ENCODE results near the gene MBD4. TPM values are rescaled to one million over a fixed set of nuclear protein-coding genes. Genes with fewer than 3 reads are reported as not detected.

MBD4 gene
- total RNA-seq, 1 donor from 2014 or later: 22.8 TPM

- H3K27me3 ChIP-seq (ENCODE audit: insufficient read depth, low read length): no peaks in the 10 kb centered on the region
- peak overlapping the region; percentile 1 for H3K27ac Mint-ChIP-seq (ENCODE audit: unreplicated experiment)
- TF ChIP-seq, protein P1, sequence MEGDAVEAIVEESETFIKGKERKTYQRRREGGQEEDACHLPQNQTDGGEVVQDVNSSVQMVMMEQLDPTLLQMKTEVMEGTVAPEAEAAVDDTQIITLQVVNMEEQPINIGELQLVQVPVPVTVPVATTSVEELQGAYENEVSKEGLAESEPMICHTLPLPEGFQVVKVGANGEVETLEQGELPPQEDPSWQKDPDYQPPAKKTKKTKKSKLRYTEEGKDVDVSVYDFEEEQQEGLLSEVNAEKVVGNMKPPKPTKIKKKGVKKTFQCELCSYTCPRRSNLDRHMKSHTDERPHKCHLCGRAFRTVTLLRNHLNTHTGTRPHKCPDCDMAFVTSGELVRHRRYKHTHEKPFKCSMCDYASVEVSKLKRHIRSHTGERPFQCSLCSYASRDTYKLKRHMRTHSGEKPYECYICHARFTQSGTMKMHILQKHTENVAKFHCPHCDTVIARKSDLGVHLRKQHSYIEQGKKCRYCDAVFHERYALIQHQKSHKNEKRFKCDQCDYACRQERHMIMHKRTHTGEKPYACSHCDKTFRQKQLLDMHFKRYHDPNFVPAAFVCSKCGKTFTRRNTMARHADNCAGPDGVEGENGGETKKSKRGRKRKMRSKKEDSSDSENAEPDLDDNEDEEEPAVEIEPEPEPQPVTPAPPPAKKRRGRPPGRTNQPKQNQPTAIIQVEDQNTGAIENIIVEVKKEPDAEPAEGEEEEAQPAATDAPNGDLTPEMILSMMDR (IDR thresholded peaks at IDR 0.05; ENCODE audit: insufficient read depth, low read depth, low read length): no peak
- TF ChIP-seq EZH2 (IDR thresholded peaks at IDR 0.05; ENCODE audit: insufficient read depth, low read length): no peak
- no peak overlapping the region for H2AFZ ChIP-seq (ENCODE audit: low read depth, low read length)
- no peaks in the 10 kb centered on the region for H3K27me3 Mint-ChIP-seq (ENCODE audit: low read depth, unreplicated experiment)
- DNase-seq (ENCODE audit: low read depth) (peak; percentile 50), FAIRE-seq (no peak)
- H3K4me1 Mint-ChIP-seq (ENCODE audit: low read depth, unreplicated experiment): peaks cover 14% of the 10 kb centered on the region
- H4K20me1 ChIP-seq (ENCODE audit: insufficient read depth, low read length): no peaks in the 10 kb centered on the region
- peaks cover 11% of the 10 kb centered on the region for H3K36me3 Mint-ChIP-seq (ENCODE audit: low read depth, unreplicated experiment)
- H3K9me3 Mint-ChIP-seq (ENCODE audit: unreplicated experiment): no peaks in the 10 kb centered on the region
- no peak overlapping the region for H3K4me3 Mint-ChIP-seq (ENCODE audit: unreplicated experiment)
- H3K9ac ChIP-seq (ENCODE audit: low read length): peak overlapping the region; percentile 0
- H3K79me2 ChIP-seq (ENCODE audit: insufficient read depth, low read length): no peaks in the 10 kb centered on the region
- H3K4me2 ChIP-seq (ENCODE audit: low read length): no peak overlapping the region
- no peak overlapping the region for H3K4me3 ChIP-seq (ENCODE audit: insufficient read depth, low read depth, low read length)
- peaks cover 5% of the 10 kb centered on the region for H3K36me3 ChIP-seq (ENCODE audit: insufficient read depth, low read length)
- no peaks in the 10 kb centered on the region for H3K9me3 ChIP-seq (ENCODE audit: insufficient read depth, low read depth, low read length)
- H3K4me1 ChIP-seq (ENCODE audit: insufficient read depth, low read length): peaks cover 3% of the 10 kb centered on the region
- peak overlapping the region; percentile 24 for H3K27ac ChIP-seq (ENCODE audit: low read depth, low read length)
Observed at GRCh38 chr3:129461022-129461421, 21.3 kb upstream of the MBD4 start.

DNA sequence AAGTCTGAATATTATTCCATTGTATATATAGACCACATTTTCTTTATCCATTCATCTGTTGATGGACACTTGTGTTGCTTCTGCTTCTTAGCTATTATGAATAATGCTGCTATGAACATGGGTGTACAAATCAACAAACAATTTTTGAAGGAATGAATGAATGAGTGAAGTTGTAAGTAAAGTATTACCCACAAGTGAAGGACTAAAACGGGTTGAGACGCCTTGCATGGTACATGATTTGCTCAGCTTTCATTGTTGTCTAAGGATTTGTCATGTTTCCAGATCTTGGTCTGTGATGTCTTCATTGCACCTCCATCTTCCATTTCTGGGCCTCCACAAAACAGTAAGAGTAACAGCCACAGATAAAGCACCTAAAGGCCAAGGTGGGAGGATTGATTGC, 20.8 kb upstream of the MBD4 start:
- no peaks in the 10 kb centered on the region for H3K27me3 Mint-ChIP-seq (ENCODE audit: low read depth, unreplicated experiment)
- no peak overlapping the region for H3K4me3 Mint-ChIP-seq (ENCODE audit: unreplicated experiment)
- Histone ChIP-seq H3K4me1 (ENCODE audit: insufficient read depth, low read length) (peaks cover 3% of the 10 kb centered on the region), H3K9me3 (ENCODE audit: insufficient read depth, low read depth, low read length) (no peaks in the 10 kb centered on the region), H2AFZ (ENCODE audit: low read depth, low read length) (no peak overlapping the region), H3K79me2 (ENCODE audit: insufficient read depth, low read length) (no peaks in the 10 kb centered on the region), H3K4me3 (ENCODE audit: insufficient read depth, low read depth, low read length) (no peak overlapping the region), H4K20me1 (ENCODE audit: insufficient read depth, low read length) (no peaks in the 10 kb centered on the region), H3K27me3 (ENCODE audit: insufficient read depth, low read length) (no peaks in the 10 kb centered on the region), H3K4me2 (ENCODE audit: low read length) (no peak overlapping the region), H3K36me3 (ENCODE audit: insufficient read depth, low read length) (peaks cover 9% of the 10 kb centered on the region), H3K27ac (ENCODE audit: low read depth, low read length) (no peak overlapping the region), H3K9ac (ENCODE audit: low read length) (no peak overlapping the region)
- no peak for DNase-seq (ENCODE audit: low read depth)
- TF ChIP-seq EZH2 (IDR thresholded peaks at IDR 0.05; ENCODE audit: insufficient read depth, low read length): no peak
- TF ChIP-seq, protein P1 (IDR thresholded peaks at IDR 0.05; ENCODE audit: insufficient read depth, low read depth, low read length): no peak
- H3K36me3 Mint-ChIP-seq (ENCODE audit: low read depth, unreplicated experiment): peaks cover 14% of the 10 kb centered on the region
- no peak overlapping the region for H3K27ac Mint-ChIP-seq (ENCODE audit: unreplicated experiment)
- peaks cover 14% of the 10 kb centered on the region for H3K4me1 Mint-ChIP-seq (ENCODE audit: low read depth, unreplicated experiment)
- FAIRE-seq: no peak
- H3K9me3 Mint-ChIP-seq (ENCODE audit: unreplicated experiment): no peaks in the 10 kb centered on the region

DNA sequence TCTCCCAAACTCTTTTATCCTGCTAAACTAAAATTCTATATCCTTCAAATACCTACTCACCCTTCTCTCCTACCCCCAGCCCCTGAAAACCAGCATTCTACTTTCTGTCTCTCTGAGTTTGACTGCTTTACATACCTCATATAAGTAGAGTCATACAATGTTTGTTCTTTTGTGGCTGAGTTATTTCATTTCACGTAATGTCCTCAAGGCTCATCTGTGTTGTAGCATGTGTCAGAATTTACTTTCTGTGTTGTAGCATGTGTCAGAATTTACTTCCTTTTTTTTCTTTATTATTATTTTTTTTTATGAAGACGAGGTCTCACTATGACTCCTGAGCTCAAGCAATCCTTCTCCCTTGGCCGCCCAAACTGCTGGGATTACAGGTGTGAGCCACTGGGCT, 20.4 kb upstream of the MBD4 start:
- Histone ChIP-seq H3K79me2 (ENCODE audit: insufficient read depth, low read length) (no peaks in the 10 kb centered on the region), H4K20me1 (ENCODE audit: insufficient read depth, low read length) (no peaks in the 10 kb centered on the region), H3K9ac (ENCODE audit: low read length) (no peak overlapping the region), H3K27me3 (ENCODE audit: insufficient read depth, low read length) (no peaks in the 10 kb centered on the region), H3K4me2 (ENCODE audit: low read length) (no peak overlapping the region), H3K36me3 (ENCODE audit: insufficient read depth, low read length) (peaks cover 9% of the 10 kb centered on the region), H3K4me3 (ENCODE audit: insufficient read depth, low read depth, low read length) (no peak overlapping the region), H3K4me1 (ENCODE audit: insufficient read depth, low read length) (peaks cover 3% of the 10 kb centered on the region), H3K9me3 (ENCODE audit: insufficient read depth, low read depth, low read length) (no peaks in the 10 kb centered on the region), H3K27ac (ENCODE audit: low read depth, low read length) (no peak overlapping the region), H2AFZ (ENCODE audit: low read depth, low read length) (no peak overlapping the region)
- Mint-ChIP-seq H3K4me3 (ENCODE audit: unreplicated experiment) (no peak overlapping the region), H3K9me3 (ENCODE audit: unreplicated experiment) (no peaks in the 10 kb centered on the region), H3K27me3 (ENCODE audit: low read depth, unreplicated experiment) (no peaks in the 10 kb centered on the region), H3K4me1 (ENCODE audit: low read depth, unreplicated experiment) (peaks cover 14% of the 10 kb centered on the region), H3K36me3 (ENCODE audit: low read depth, unreplicated experiment) (peaks cover 14% of the 10 kb centered on the region), H3K27ac (ENCODE audit: unreplicated experiment) (no peak overlapping the region)
- TF ChIP-seq, protein P1 (IDR thresholded peaks at IDR 0.05; ENCODE audit: insufficient read depth, low read depth, low read length): no peak
- TF ChIP-seq EZH2 (IDR thresholded peaks at IDR 0.05; ENCODE audit: insufficient read depth, low read length): no peak
- FAIRE-seq (no peak), DNase-seq (ENCODE audit: low read depth) (no peak)

Data from astrocyte (in vitro differentiated cells and primary cell).